NB4 (cell line): ENCODE data around the gene SMCO2.

ENCODE experiments used
- CTCF ChIP-seq: IDR thresholded peaks from one replicate; pipeline ENCODE4 v1.5.1; 2012; ENCODE audit warnings: low read depth, low read length
- POLR2A ChIP-seq: IDR thresholded peaks from 2 replicates; pipeline ENCODE4 v1.6.1; 2011; ENCODE audit warnings: mild to moderate bottlenecking; ENCODE audit not compliant: insufficient read length; ENCODE audit errors: extremely low read depth

GRCh38 chr12:27523642-27524493 is 77.3 kb downstream of the SMCO2 start, which contains the start of gene PPFIBP1:
- TF ChIP-seq CTCF (peak; percentile 12), POLR2A (peak; percentile 98)
